ENCODE results near the gene PNISR.

PNISR gene

GRCh38 chr6:99412065-99412464 is 13.0 kb downstream of the PNISR start:
- FAIRE-seq (no peak), DNase-seq (ENCODE audit: insufficient read length, low spot score) (no peak)

DNA sequence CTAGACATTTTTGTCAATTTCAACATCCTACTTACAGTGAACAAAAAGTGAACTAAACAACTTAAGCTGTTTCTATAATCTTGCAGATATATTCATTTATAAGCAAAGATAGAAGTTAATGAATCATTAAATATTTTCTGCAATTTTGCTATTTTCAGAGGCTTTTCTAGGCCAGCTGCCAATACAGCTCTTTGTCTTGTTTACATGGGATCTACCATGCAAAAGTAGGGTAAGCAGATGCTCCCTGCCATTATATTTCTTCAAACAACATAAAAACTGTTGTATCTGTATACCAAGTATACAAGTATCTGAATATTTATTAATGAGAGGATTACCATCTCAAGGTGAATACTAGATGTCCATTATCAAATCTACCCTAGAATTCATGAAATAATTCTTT is 15.4 kb downstream of the PNISR start:
- FAIRE-seq: no peak
- DNase-seq (ENCODE audit: insufficient read length, low spot score): no peak

- no peak for FAIRE-seq
- DNase-seq (ENCODE audit: insufficient read length, low spot score): no peak
These were observed 18.0 kb downstream of the PNISR start for GRCh38 chr6:99407076-99407475.

- no peak for DNase-seq (ENCODE audit: insufficient read length, low spot score)
These were observed 22.7 kb downstream of the PNISR start for GRCh38 chr6:99402448-99402847.

DNA sequence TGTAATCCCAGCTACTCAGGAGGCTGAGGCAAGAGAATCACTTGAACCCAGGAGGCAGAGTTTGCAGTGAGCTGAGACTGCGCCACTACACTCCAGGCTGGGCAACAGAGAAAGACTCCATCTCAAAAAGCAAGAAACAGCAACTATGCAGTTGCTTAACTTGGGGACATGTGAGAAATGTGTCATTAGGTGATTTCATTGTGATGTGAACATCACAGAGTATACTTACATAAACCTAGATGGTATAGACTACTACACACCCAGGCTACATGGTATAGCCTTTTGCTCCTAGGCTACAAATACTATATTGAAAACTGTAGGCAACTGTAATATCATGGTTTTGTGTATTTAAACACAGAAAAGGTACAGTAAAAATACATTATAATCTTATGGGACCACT is 27.8 kb downstream of the PNISR start:
- FAIRE-seq: no peak
- DNase-seq (ENCODE audit: insufficient read length, low spot score): no peak

More at GRCh38 chr6:99402448-99402847, 22.7 kb downstream of the PNISR start:
- no peak for FAIRE-seq

- peak; percentile 16 for FAIRE-seq
- DNase-seq (ENCODE audit: insufficient read length, low spot score): peak; percentile 87
These were observed 31.2 kb downstream of the PNISR start, which contains the start of gene COQ3 for GRCh38 chr6:99393698-99394531. Gene COQ3 (minus strand): TSS chr6:99394195. CDS start chr6:99394179, 16 bp downstream.

DNA sequence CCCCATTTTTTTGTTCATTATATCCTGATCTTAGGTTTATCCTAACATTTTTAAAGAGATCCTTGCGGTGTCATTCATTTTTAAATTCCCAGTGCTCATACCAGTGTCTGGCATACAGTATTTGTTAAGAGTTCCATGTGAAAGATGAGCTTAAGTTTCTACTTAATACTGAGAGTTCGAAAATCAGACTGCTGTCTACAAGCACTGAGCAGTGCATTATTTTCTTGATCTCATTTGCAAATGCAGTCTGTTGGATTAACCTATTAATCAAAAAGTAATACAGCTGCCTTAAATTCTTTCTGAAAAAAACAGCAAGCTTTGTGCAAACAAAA is 31.8 kb downstream of the PNISR start:
- FAIRE-seq (no peak), DNase-seq (ENCODE audit: insufficient read length, low spot score) (no peak)

- DNase-seq (ENCODE audit: insufficient read length, low spot score) (no peak), FAIRE-seq (no peak)
These were observed 34.2 kb downstream of the PNISR start for GRCh38 chr6:99390896-99391295.

DNA sequence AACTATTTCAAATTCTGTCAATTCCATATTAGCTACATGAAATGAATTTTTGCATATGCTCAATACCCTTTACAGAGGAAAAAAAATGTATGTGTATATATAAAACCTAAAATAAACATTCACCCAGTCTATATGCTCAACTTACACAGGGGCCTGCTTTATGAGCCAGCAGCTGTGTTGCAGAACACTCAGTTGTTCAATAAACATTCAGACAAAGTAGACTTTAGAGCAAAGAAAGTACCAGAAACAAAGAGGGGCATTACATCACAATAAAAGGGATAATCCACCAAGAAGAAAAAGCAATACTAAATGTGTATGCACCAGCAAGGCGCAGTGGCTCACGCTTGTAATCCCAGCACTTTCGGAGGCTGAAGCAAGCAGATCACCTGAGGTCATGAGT is 40.6 kb downstream of the PNISR start:
- no peak for FAIRE-seq
- no peak for DNase-seq (ENCODE audit: insufficient read length, low spot score)

- FAIRE-seq (no peak), DNase-seq (ENCODE audit: insufficient read length, low spot score) (no peak)
These were observed 46.5 kb downstream of the PNISR start for GRCh38 chr6:99378636-99379035.

DNA sequence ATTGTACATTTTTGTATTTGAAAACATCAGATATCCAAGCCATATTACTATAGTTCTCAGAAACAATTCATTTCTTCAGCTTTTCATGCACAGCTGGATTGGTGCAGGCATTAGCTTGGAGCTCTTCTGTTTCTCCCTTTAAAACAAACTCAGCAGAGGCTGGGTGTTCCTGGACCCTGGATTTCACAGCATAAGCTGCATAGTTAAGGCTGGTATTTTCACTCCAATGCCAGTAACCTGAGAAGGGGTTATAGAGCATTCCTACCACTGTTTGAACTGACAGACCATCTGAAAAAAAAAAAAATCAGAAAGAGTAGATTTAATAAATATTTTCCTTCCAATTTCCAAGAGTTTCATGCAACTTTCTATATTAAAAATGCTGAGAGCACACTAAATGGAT is 55.6 kb downstream of the PNISR start:
- FAIRE-seq (no peak), DNase-seq (ENCODE audit: insufficient read length, low spot score) (no peak)

DNA sequence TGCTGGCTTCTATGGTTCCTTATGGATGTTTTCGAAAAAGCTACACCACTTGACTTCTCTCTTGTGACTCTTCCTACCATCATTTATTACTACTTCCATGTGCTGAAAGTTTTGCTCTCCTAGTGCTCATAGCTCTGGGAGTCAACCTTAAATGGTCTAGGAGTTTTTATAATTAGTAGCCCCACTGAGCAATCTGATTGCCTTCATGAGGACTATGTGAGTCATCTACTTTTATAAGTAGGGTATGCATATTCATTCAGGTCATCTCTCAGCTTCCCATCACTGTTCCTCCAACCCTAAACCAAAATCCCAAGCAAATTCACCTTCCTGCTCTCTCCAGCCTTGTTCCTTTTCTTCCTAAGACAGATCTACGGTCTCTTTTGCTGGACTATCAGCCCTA is 58.3 kb downstream of the PNISR start:
- no peak for FAIRE-seq
- DNase-seq (ENCODE audit: insufficient read length, low spot score): no peak

GRCh38 chr6:99364026-99364425 is 61.1 kb downstream of the PNISR start:
- FAIRE-seq (no peak), DNase-seq (ENCODE audit: insufficient read length, low spot score) (no peak)

DNA sequence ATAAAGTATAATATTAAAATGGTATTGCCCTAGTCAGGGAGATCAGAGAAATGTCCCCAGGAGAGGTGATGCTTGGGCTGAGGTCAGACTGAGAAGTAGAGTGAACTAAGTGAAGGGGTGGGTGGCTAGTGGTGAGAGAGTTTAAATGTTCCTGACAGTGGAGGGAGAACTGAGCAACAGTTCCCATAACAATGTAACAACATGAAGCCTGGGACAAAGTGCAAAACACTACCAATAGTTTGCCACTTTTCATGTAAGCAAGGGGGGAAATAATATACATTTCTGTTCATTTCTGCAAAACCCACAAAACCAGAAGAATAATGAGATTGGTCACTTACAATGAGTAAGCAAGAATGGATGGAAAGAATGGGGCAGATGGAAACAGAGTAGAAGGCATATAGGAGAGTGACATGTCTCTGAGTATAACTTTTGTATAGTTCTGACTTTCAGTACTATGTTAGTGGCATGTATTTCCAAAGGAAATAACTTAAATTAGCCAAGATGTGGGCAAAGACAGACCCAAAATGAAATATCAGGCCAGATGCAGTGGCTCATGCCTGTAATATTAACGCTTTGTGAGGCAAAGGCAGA is 62.3 kb downstream of the PNISR start:
- FAIRE-seq: no peak
- DNase-seq (ENCODE audit: insufficient read length, low spot score): no peak

GRCh38 chr6:99359800-99360199 is 65.3 kb downstream of the PNISR start:
- FAIRE-seq (no peak), DNase-seq (ENCODE audit: insufficient read length, low spot score) (no peak)

DNA sequence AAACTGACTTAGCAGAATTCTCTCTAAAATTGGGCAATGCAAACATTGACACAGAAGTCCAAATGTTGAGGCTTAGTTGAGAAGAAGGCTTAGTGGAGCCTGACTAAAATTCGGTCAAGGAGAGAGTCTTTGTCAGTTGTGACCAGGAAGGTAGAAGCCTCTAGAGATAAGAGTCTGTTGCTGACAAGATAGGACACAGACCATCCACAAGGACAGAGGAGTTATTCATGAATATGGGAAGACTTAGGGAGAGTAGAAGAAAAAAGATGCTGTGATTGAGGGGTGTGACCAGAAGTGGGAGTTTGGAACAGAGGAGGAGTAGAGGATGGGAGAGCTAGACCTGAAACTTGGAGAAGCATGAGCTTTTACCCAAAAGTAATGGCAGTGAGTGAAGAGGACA is 68.5 kb downstream of the PNISR start:
- FAIRE-seq (no peak), DNase-seq (ENCODE audit: insufficient read length, low spot score) (no peak)

- no peak for FAIRE-seq
- no peak for DNase-seq (ENCODE audit: insufficient read length, low spot score)
These were observed 70.1 kb downstream of the PNISR start for GRCh38 chr6:99354983-99355382.

GRCh38 chr6:99353126-99353525 is 72.0 kb downstream of the PNISR start:
- DNase-seq (ENCODE audit: insufficient read length, low spot score): no peak
- no peak for FAIRE-seq

- no peak for FAIRE-seq
These were observed 74.5 kb downstream of the PNISR start for GRCh38 chr6:99350573-99350972.

DNA sequence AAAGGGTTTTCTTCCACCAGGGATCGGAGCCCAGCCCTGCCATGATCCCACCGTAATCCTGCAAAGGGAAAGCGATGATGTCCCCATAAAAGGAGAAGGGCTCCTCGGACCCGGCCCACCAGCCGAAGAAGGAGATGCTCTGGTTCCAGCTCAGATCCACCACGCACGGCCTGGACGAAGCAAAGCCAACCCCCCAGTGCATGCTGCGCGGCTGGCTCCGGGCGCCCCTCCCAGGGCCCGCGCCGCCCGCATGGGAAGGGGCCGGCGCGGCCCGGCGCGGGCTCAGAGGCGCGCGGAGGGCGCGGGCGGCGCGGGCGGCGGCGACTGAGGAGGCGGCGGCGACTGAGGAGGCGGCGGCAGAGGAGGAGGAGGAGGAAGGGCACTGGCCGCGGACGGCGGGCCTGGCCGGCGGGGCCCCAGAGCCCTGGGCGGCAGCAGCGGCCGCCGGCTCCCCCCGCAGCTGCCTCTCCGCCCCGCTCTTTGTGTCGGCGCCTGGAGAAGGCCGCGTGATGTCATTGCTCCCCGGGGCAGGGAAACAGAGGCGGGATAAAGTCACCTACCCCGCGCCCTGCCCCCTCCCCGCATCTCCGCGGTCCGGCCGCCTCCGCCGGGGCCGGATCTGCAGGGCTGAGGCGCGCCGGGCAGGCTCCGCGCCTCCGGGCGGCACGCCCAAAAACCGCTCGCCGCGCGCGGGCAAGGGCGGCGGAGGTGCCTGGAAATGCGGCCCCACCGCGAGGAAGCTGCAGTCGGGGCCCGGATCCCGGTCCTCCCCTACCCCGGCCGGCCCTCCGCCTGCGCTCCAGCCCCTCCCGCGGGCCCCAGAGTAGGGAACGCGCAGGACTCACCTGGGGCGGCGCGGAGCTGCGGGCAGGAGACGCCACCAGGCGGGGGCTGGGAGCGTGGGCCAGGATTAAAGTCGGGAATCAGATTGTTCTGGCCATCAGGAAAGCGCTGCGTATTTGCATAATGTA is 75.7 kb downstream of the PNISR start, which contains the start of gene FAXC:
Gene FAXC (minus strand): TSS at position 504 of the 971 bp plus-strand sequence. CDS start 302 bp downstream, at position 202.
- DNase-seq (ENCODE audit: insufficient read length, low spot score) (peak; percentile 31), FAIRE-seq (no peak)

More at GRCh38 chr6:99350573-99350972, 74.5 kb downstream of the PNISR start:
- DNase-seq (ENCODE audit: insufficient read length, low spot score): no peak
